OCI-M2 (cell line): ENCODE data around the gene LMTK2.

Experiments
- DNase-seq: peaks from one replicate; lab custom pipeline; 2025; ENCODE audit not compliant: unreplicated experiment; lab: John Stamatoyannopoulos, UW

LMTK2 gene

DNA sequence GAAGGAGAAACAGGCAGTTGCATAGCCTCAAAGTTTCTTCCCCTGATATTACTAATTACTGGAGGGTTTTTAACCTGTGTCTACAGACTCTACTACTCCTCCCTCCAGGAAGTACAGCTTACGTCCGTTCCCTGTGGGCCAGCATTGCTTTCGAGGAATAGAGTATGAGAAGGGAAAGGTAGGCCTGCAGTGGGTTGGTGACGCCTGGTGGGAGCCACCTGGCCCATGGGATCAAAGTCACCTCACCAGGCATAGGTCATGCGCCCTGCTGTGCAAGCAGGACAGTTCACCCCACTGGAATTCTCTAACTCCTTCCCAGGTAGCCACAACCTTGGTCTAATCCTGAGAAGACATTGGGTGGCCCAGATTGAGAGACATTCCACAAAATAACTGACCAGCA, 29.8 kb downstream of the LMTK2 start:
- no peak for DNase-seq

DNA sequence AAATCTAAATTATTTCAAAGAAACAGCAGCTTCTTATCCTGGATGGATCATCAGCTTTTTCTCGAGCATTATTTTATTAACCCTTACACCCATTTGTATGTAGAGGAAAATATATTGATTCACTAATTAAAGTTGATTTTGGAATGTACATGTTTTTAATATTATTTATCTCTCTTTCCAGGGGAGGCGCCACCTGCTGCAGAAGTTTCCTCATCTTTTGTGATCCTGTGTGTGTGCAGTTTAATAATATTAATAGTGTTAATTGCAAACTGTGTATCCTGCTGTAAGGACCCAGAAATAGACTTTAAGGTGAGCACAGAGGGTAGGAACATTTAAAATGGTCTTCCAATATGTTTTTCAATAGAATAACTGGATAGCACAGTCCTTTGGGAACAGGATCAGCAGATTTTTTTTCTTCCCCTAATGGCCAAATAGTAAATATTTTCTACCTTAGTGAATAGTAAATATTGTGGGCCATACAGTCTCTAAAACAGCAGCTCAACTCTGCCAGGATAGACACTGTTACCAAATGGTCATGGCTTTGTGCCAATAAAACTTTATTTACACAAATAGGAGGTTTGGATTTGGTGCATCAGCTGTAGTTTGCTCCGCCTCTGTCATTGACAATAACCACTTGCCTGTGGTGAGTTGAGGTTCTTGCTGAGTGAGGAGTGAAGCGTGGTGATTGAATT, 30.6 kb downstream of the LMTK2 start:
- no peak for DNase-seq

DNA sequence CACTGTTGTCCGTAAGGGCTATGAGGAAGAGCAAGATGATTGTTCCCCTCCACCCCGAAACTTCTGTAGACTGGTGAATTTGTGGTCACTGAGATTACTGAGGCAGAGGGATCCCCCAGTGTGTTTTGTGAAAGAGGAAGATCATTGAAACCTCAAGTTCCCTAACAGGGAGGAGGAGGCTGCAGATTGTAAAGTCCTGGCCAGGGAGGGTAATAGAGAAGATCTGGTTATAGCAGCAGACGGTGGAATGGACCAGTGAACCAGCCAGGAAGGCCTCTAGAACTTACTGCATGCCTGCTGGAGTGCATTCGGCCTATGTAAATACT, 31.1 kb downstream of the LMTK2 start:
- DNase-seq, result no peak

GRCh38 chr7:98138672-98139071, 32.0 kb downstream of the LMTK2 start:
- DNase-seq, result no peak

DNA sequence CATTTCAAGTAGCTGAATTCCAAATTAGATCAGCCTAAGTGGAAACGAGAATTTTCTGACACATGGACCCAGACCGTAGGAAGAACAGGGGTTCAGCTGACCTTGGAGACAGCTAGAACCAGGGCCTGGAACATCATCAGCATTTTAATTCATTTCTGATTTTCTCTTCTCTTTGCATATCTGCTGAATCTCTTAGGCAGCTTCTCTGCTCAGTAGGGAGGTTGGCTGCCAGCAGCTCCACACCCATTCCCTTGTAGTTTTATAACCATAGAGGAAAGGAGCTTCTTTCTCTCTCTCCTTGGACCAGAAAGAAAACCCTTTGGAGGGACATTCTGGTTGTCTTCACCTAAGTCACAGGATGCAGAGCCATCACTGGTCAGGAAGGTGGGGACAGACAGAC, 36.0 kb downstream of the LMTK2 start:
- DNase-seq, result no peak

GRCh38 chr7:98148607-98149006, 41.9 kb downstream of the LMTK2 start:
- DNase-seq, result no peak

- no peak for DNase-seq
These were observed 42.5 kb downstream of the LMTK2 start for GRCh38 chr7:98149116-98149692.

DNA sequence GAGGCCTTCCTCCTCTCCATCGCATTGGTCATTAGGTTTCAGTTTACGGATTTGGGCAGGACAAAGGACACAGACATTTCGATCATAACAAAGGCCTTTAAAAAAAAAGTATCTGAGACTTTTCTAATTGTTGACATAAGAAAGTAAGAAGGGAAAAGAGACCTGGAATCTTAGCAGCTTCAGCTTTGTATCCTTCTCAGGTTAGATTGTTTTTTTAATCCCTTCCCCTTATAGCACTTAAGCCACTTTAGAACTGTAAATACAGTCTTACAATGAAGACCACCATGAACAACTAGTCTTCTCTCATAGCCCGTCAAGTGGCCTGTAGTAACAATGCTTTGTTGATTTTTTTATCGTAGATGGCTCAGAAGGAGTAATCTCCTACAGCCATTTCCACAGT, 45.2 kb downstream of the LMTK2 start:
- no peak for DNase-seq

GRCh38 chr7:98156700-98157099, 50.0 kb downstream of the LMTK2 start:
- DNase-seq, result no peak

GRCh38 chr7:98157761-98158160, 51.1 kb downstream of the LMTK2 start:
- no peak for DNase-seq

GRCh38 chr7:98162758-98163157, 56.1 kb downstream of the LMTK2 start:
- DNase-seq, result no peak

GRCh38 chr7:98163269-98163668, 56.6 kb downstream of the LMTK2 start:
- no peak for DNase-seq

GRCh38 chr7:98163704-98164494, 57.2 kb downstream of the LMTK2 start:
- no peak for DNase-seq

GRCh38 chr7:98165827-98166667, 59.4 kb downstream of the LMTK2 start:
- no peak for DNase-seq

GRCh38 chr7:98166668-98166970, 60.0 kb downstream of the LMTK2 start:
- DNase-seq, result no peak

DNA sequence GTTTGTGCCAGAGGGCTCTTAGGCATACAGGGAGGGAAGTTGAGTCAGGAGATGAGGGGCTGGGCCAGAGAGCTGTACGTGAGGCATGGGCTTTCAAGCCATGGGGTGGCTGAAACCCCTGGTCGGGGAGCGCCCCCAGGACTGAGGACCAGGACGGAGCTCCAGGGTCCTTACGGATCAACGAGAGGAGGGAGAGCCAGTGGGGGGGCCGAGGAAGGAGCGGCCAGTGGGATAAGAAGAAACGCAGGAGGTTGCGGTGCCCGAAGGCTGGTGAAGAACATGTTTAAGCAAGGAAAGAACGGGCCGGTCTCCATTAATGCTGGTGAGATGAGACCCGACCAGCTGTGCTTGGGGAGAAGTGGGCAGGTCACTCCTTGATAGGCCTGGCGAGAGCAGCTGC, 61.0 kb downstream of the LMTK2 start:
- no peak for DNase-seq

DNA sequence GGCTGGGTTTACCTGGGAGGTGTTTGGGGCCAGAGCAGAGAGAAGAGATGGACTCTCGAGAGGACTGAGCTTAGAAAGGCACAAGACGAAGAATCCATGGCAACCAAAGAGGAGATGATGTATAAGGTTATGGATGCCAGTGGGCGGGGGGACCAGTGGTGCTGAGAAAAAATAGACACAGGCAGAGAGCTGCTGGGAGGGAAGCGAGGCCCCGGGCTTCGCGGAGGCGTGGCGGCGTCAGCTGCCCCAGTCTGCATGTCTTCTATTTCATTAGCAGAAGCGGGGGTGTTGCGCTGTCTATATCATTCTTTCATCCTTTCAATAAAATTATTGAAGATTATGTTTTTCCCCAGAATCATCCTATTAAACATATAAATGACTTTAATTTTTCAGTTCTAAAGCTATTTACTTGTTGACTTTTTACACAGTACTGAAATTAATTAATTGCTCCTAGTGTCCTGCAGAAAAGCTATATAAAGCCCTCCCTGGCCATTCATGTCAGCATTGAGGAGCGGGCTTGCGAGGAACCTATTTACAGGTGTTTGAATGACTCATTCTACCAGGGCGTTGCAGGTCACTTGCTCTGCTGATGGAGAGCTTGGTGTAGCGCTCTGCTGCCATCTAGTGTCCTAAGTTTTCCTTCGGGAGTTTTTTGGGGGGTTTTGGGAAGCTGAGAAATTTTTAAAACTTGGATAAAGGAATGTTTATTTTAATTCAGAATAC, 61.7 kb downstream of the LMTK2 start:
- DNase-seq, result no peak

- DNase-seq, result no peak
These were observed 62.4 kb downstream of the LMTK2 start for GRCh38 chr7:98168904-98169621.

DNA sequence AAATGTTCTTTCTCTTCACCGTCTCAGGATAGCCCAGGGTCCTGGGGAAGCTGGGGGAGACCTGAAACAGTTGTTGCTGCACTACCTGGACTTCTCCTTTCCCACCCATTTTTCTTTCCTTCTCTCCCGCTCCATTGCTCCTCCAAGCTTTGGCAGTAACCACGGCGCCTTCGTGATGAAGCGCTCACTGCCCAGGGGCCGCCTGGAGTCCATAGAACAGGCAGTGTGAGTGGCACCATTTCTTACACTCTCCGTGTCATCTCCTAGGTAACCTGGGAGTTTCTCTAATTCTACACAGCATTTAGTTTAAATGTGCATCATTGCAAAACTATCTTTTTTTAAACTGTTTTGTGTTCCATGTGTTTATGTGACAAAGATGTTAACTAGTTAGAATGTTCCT, 64.3 kb downstream of the LMTK2 start:
- DNase-seq, result no peak

DNA sequence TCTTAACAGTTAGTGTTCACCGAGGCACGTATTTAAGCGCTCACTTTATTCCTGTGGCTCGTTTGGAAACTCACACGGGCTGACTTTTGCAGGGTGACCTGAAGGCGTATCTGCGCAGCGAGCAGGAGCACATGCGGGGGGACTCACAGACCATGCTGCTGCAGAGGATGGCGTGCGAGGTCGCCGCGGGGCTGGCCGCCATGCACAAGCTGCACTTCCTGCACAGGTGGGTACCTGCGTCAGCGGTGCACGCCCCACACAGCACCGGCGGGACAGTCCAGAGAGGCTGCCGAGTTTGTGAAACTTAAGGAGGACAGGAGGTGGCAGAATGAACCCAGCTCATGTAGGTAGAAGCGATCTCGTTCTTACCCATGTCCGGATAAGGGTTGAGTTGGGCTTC, 64.8 kb downstream of the LMTK2 start:
- DNase-seq, result no peak
